Stimulated activated CD4-positive, alpha-beta T cell treated with anti-CD3 and anti-CD28 coated beads, TNF-alpha, amount 100 ng/mL, for 24 hours (primary cell): ENCODE results near the gene TNFSF11.
"Not testable (repeated sequence)": the region's sequence is repeated elsewhere in the genome, so short reads cannot be mapped to it uniquely, and the experiment has no call there.

Source experiments
- DNase-seq, 3 experiments: peaks; one replicate each; pipeline ENCODE4 v3.0.0-alpha.2; 2020; ENCODE audit warnings: low read depth in 3 of 3

Gene TNFSF11

GRCh38 chr13:42560320-42560719 is 13.6 kb upstream of the TNFSF11 start:
- not testable (repeated sequence) for DNase-seq

- DNase-seq, result peak in 1 of 3 experiments; percentile 12
Measured at GRCh38 chr13:42561752-42562467, 12.0 kb upstream of the TNFSF11 start.

GRCh38 chr13:42567906-42568305 is 6.0 kb upstream of the TNFSF11 start:
- DNase-seq, result no peak

GRCh38 chr13:42569576-42570344 is 4.2 kb upstream of the TNFSF11 start:
- DNase-seq, result no peak

- DNase-seq, result no peak
Measured at GRCh38 chr13:42571895-42572294, 2.1 kb upstream of the TNFSF11 start.

GRCh38 chr13:42574435-42575311 is 721 bp downstream of the TNFSF11 start:
- peak; percentile 36 to 62 (median 48) for DNase-seq

GRCh38 chr13:42575938-42576337 is 2.0 kb downstream of the TNFSF11 start:
- DNase-seq, result no peak

GRCh38 chr13:42577538-42577937 is 3.6 kb downstream of the TNFSF11 start:
- no peak for DNase-seq

- no peak for DNase-seq
Measured at GRCh38 chr13:42580644-42581043, 6.7 kb downstream of the TNFSF11 start.

- DNase-seq, result no peak
Measured at GRCh38 chr13:42581427-42581826, 7.5 kb downstream of the TNFSF11 start.

GRCh38 chr13:42591602-42592001 is 17.6 kb downstream of the TNFSF11 start:
- DNase-seq, result no peak

GRCh38 chr13:42592915-42593900 is 19.3 kb downstream of the TNFSF11 start:
- DNase-seq, result no peak

GRCh38 chr13:42594481-42595252 is 20.7 kb downstream of the TNFSF11 start:
- DNase-seq, result peak in 2 of 3 experiments; percentile 33 to 34

- no peak for DNase-seq
Measured at GRCh38 chr13:42595253-42595571, 21.3 kb downstream of the TNFSF11 start.

GRCh38 chr13:42597505-42597904 is 23.6 kb downstream of the TNFSF11 start:
- no peak for DNase-seq

- no peak for DNase-seq
Measured at GRCh38 chr13:42600943-42601342, 27.0 kb downstream of the TNFSF11 start.

- no peak for DNase-seq
Measured at GRCh38 chr13:42602906-42603305, 29.0 kb downstream of the TNFSF11 start.

- DNase-seq, result no peak
Measured at GRCh38 chr13:42603571-42603970, 29.6 kb downstream of the TNFSF11 start.

- DNase-seq, result no peak
Measured at GRCh38 chr13:42607546-42607945, 33.6 kb downstream of the TNFSF11 start.

- DNase-seq, result no peak
Measured at GRCh38 chr13:42610649-42611048, 36.7 kb downstream of the TNFSF11 start.
